Measurements from ENCODE around the gene SECISBP2.
A peak's percentile ranks its signal among the peaks of the same experiment; 100 is the strongest.
"Not testable (repeated sequence)": the region's sequence is repeated elsewhere in the genome, so short reads cannot be mapped to it uniquely, and the experiment has no call there.

SECISBP2 gene

GRCh38 chr9:89318123-89319014 is at the start of gene SECISBP2:
Gene SECISBP2, plus strand, starts transcription at chr9:89318500. Its CDS starts 77 bp downstream, at chr9:89318577.
- peak; percentile 96 for DNase-seq

- no peak for DNase-seq
Measured at GRCh38 chr9:89273528-89274279, 44.6 kb upstream of the SECISBP2 start.

- no peak for DNase-seq
Measured at GRCh38 chr9:89274838-89275237, 43.5 kb upstream of the SECISBP2 start.

GRCh38 chr9:89276040-89276439 is 42.3 kb upstream of the SECISBP2 start:
- DNase-seq = not testable (repeated sequence)

GRCh38 chr9:89277043-89277442 is 41.3 kb upstream of the SECISBP2 start:
- no peak for DNase-seq

- DNase-seq = no peak
Measured at GRCh38 chr9:89277454-89277853, 40.8 kb upstream of the SECISBP2 start.

- DNase-seq = no peak
Measured at GRCh38 chr9:89278551-89278950, 39.7 kb upstream of the SECISBP2 start.

GRCh38 chr9:89278997-89279739 is 39.1 kb upstream of the SECISBP2 start:
- DNase-seq = no peak

GRCh38 chr9:89281106-89281505 is 37.2 kb upstream of the SECISBP2 start:
- no peak for DNase-seq

- DNase-seq = not testable (repeated sequence)
Measured at GRCh38 chr9:89282248-89282968, 35.9 kb upstream of the SECISBP2 start.

GRCh38 chr9:89284076-89284475 is 34.2 kb upstream of the SECISBP2 start:
- no peak for DNase-seq

- DNase-seq = no peak
Measured at GRCh38 chr9:89291741-89292140, 26.6 kb upstream of the SECISBP2 start.

GRCh38 chr9:89293014-89293413 is 25.3 kb upstream of the SECISBP2 start:
- DNase-seq = no peak

- no peak for DNase-seq
Measured at GRCh38 chr9:89295400-89295799, 22.9 kb upstream of the SECISBP2 start.

GRCh38 chr9:89301996-89302395 is 16.3 kb upstream of the SECISBP2 start:
- DNase-seq = not testable (repeated sequence)

- DNase-seq = no peak
Measured at GRCh38 chr9:89304020-89304833, 14.1 kb upstream of the SECISBP2 start.

- no peak for DNase-seq
Measured at GRCh38 chr9:89304834-89305188, 13.5 kb upstream of the SECISBP2 start.

GRCh38 chr9:89305868-89306267 is 12.4 kb upstream of the SECISBP2 start:
- no peak for DNase-seq

- DNase-seq = no peak
Measured at GRCh38 chr9:89309166-89309565, 9.1 kb upstream of the SECISBP2 start.

GRCh38 chr9:89309608-89310474 is 8.5 kb upstream of the SECISBP2 start:
- peak; percentile 32 for DNase-seq
